Measurements from ENCODE around the gene DCDC1.

DCDC1 gene

DNA sequence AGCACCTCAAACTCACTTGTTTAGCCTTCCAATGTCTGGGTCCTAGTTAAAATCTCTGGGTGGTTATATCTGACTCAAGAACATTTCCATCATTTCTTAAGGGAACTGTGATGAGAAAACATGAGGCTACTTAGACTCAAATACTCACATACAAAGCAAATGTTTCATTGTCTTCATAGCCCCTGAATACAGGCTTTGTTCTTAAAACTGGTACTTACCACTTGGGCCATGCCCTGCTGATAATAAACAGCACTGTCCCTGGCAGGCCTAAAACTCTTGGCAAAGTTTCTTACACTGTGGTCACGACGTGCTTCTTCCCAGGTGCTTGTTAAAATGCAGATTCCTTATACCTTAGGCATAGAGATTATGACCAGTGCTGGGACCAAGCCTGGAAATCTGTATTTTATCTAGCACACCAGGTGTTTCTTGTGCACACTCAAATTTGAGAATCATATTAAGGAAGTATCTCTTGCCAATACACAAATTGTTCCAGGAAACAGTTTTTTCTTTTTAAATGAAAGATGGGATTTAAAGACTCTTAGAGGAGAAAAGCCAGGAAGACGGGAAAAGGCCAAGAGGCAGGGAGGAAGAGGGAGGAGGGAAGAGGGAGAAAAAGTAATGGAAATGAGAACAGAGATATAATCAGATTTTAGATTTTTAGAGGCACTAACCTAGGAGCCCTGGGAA, 495.5 kb downstream of the DCDC1 start:
- DNase-seq (ENCODE audit: low read depth), result no peak
- TF ChIP-seq CTCF (conservative IDR thresholded peaks at IDR 0.05; ENCODE audit: low read depth, low read length), result no peak
- no peak overlapping the region for H3K4me3 ChIP-seq (ENCODE audit: low read depth, low read length)

GRCh38 chr11:30868626-30869081, 500.9 kb downstream of the DCDC1 start:
- no peak overlapping the region for H3K4me3 ChIP-seq (ENCODE audit: low read depth, low read length)
- no peak for TF ChIP-seq CTCF (conservative IDR thresholded peaks at IDR 0.05; ENCODE audit: low read depth, low read length)
- DNase-seq (ENCODE audit: low read depth), result no peak

- H3K4me3 ChIP-seq (ENCODE audit: low read depth, low read length), result no peak overlapping the region
- no peak for TF ChIP-seq CTCF (conservative IDR thresholded peaks at IDR 0.05; ENCODE audit: low read depth, low read length)
- DNase-seq (ENCODE audit: low read depth), result no peak
These were observed 506.3 kb downstream of the DCDC1 start for GRCh38 chr11:30863209-30863608.

DNA sequence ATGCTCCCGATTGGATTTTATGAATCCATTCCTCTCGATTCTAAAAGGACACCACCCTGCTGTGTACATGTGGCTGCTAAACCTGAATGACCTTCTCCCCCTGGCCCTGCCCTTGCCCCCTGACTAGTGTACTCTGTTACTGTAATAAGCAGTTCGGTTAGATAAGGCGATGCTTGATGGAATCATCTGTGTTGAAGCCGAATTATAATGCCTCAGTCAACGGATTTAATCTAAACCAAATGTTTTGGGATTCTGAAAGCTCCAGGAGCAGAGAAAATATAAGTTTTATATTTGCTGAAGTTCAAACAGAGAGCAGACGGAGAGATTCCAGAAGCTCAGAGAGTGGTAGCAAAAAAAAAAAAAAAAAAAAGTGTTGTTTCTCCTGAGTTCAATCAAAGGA, 508.0 kb downstream of the DCDC1 start:
- no peak for DNase-seq (ENCODE audit: low read depth)
- TF ChIP-seq CTCF (conservative IDR thresholded peaks at IDR 0.05; ENCODE audit: low read depth, low read length), result no peak
- H3K4me3 ChIP-seq (ENCODE audit: low read depth, low read length), result no peak overlapping the region

- TF ChIP-seq CTCF (conservative IDR thresholded peaks at IDR 0.05; ENCODE audit: low read depth, low read length), result no peak
- H3K4me3 ChIP-seq (ENCODE audit: low read depth, low read length), result no peak overlapping the region
- no peak for DNase-seq (ENCODE audit: low read depth)
These were observed 508.5 kb downstream of the DCDC1 start for GRCh38 chr11:30861064-30861463.

DNA sequence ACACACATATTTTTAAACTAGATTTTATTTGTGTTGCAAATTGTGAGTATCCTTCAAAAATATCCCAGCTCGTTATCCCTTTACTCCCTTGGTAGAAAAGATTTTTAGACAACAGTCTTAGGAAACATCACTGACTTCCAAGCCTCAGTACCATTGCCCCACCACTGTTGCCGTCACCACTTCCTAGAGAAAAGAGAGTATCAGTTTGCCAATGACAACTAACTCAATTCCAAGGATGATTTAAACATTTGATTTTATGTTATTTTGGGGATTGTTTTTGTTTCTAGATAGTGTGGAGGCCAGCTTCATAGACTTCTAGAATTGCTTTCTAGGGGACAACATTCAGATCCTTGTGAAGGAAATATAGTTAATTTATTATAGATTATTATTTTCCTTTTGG, 509.4 kb downstream of the DCDC1 start:
- no peak overlapping the region for H3K4me3 ChIP-seq (ENCODE audit: low read depth, low read length)
- DNase-seq (ENCODE audit: low read depth), result no peak
- TF ChIP-seq CTCF (conservative IDR thresholded peaks at IDR 0.05; ENCODE audit: low read depth, low read length), result no peak

DNA sequence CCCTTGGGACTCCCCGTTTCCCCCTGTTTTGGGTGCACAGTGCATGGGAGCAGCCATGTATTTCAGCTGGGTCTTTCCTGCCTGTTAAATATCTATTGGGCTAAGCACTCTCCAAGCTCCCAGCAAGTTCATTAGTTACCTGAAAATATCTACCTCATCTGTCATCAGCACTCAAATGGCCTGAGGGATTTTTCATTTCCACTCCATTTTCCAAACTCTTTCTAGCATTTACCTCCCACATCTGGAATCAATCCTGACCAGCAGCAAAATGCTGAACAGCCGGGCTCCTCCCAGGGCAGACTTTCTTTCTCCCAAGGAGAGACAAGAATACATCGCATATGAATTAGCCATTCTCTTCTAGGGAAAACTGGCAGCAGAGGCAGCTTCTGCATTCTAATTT, 509.9 kb downstream of the DCDC1 start:
- TF ChIP-seq CTCF (conservative IDR thresholded peaks at IDR 0.05; ENCODE audit: low read depth, low read length), result no peak
- no peak for DNase-seq (ENCODE audit: low read depth)
- H3K4me3 ChIP-seq (ENCODE audit: low read depth, low read length), result no peak overlapping the region

Measured in choroid plexus epithelial cell (primary cell).